Measurements from ENCODE around the gene NDE1.

The NDE1 gene

DNA sequence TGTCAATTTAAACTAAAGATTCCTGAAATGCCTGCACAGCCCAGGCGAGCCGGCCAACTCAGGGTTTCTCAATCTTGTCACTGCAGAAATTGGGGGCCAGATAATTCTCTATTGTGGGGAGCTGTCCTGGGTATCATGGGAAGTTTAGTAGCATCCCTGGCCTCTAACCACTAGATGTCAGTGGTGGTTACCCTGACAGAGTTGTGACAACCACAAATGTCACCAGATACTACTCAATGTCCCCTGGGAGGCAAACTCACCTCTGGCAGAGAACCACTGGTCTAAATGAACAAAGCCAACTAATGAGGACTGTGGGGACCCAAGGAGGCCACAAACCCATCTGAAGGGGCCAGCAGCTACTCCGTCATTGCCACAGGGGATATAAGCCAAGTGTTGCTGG lies 115.8 kb downstream of the NDE1 start:
- no peak overlapping the region for H3K4me2 ChIP-seq (ENCODE audit: low read length)
- H3K27me3 ChIP-seq (ENCODE audit: insufficient read depth, low read length), result no peaks in the 10 kb centered on the region
- no peaks in the 10 kb centered on the region for H3F3A ChIP-seq (ENCODE audit: insufficient read depth, low read length)
- no peaks in the 10 kb centered on the region for H3K9me2 ChIP-seq (ENCODE audit: low read depth, low read length)
- H3K4me3 ChIP-seq (ENCODE audit: low read depth, low read length, poor library complexity, severe bottlenecking), result no peak overlapping the region
- H3K36me3 ChIP-seq (ENCODE audit: insufficient read depth, low read length), result no peaks in the 10 kb centered on the region
- no peaks in the 10 kb centered on the region for H3K79me2 ChIP-seq (ENCODE audit: insufficient read depth, low read length)
- no peaks in the 10 kb centered on the region for H4K20me1 ChIP-seq (ENCODE audit: insufficient read depth, low read length)
- H3K4me1 ChIP-seq (ENCODE audit: insufficient read depth, low read length, severe bottlenecking), result peaks cover 4% of the 10 kb centered on the region
- no peak overlapping the region for H3K27ac ChIP-seq (ENCODE audit: low read depth, low read length, poor library complexity, severe bottlenecking)
- H3K9me3 ChIP-seq (ENCODE audit: low read length), result no peaks in the 10 kb centered on the region
- no peak overlapping the region for H2AFZ ChIP-seq (ENCODE audit: low read length)
- no peak overlapping the region for H3K9ac ChIP-seq (ENCODE audit: low read length)
- TF ChIP-seq, protein P1, sequence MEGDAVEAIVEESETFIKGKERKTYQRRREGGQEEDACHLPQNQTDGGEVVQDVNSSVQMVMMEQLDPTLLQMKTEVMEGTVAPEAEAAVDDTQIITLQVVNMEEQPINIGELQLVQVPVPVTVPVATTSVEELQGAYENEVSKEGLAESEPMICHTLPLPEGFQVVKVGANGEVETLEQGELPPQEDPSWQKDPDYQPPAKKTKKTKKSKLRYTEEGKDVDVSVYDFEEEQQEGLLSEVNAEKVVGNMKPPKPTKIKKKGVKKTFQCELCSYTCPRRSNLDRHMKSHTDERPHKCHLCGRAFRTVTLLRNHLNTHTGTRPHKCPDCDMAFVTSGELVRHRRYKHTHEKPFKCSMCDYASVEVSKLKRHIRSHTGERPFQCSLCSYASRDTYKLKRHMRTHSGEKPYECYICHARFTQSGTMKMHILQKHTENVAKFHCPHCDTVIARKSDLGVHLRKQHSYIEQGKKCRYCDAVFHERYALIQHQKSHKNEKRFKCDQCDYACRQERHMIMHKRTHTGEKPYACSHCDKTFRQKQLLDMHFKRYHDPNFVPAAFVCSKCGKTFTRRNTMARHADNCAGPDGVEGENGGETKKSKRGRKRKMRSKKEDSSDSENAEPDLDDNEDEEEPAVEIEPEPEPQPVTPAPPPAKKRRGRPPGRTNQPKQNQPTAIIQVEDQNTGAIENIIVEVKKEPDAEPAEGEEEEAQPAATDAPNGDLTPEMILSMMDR (IDR thresholded peaks at IDR 0.05; ENCODE audit: low read length), result peak; percentile 87
- no peak for TF ChIP-seq EZH2 (IDR thresholded peaks at IDR 0.05; ENCODE audit: borderline replicate concordance, low read length)

DNA sequence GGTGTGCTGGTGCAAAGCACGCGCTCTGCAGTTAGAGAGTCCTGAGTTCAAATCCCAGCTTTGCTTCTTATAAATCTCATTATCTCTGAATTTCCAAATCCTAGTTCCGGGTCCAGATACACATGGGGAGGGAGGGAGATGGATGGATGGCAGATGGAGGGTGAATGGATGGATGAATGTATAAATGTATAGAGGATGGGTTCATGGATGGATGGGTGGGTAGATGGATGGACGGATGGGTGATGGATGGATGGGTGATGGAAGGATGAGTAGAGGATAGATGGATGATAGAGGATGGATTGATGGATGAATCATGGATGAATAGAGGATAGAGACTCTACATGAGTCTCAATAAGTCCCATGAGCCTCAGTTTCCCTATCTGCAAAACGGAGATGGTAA lies 116.9 kb downstream of the NDE1 start:
- no peaks in the 10 kb centered on the region for H3K27me3 ChIP-seq (ENCODE audit: insufficient read depth, low read length)
- no peaks in the 10 kb centered on the region for H3K9me2 ChIP-seq (ENCODE audit: low read depth, low read length)
- no peaks in the 10 kb centered on the region for H3K36me3 ChIP-seq (ENCODE audit: insufficient read depth, low read length)
- H3K4me3 ChIP-seq (ENCODE audit: low read depth, low read length, poor library complexity, severe bottlenecking), result no peak overlapping the region
- no peaks in the 10 kb centered on the region for H3K9me3 ChIP-seq (ENCODE audit: low read length)
- H3F3A ChIP-seq (ENCODE audit: insufficient read depth, low read length), result no peaks in the 10 kb centered on the region
- no peak overlapping the region for H3K4me2 ChIP-seq (ENCODE audit: low read length)
- TF ChIP-seq EZH2 (IDR thresholded peaks at IDR 0.05; ENCODE audit: borderline replicate concordance, low read length), result no peak
- TF ChIP-seq, protein P1 (IDR thresholded peaks at IDR 0.05; ENCODE audit: low read length), result no peak
- H4K20me1 ChIP-seq (ENCODE audit: insufficient read depth, low read length), result no peaks in the 10 kb centered on the region
- no peak overlapping the region for H2AFZ ChIP-seq (ENCODE audit: low read length)
- no peak overlapping the region for H3K9ac ChIP-seq (ENCODE audit: low read length)
- no peak overlapping the region for H3K27ac ChIP-seq (ENCODE audit: low read depth, low read length, poor library complexity, severe bottlenecking)
- no peaks in the 10 kb centered on the region for H3K79me2 ChIP-seq (ENCODE audit: insufficient read depth, low read length)
- H3K4me1 ChIP-seq (ENCODE audit: insufficient read depth, low read length, severe bottlenecking), result peaks cover 4% of the 10 kb centered on the region

DNA sequence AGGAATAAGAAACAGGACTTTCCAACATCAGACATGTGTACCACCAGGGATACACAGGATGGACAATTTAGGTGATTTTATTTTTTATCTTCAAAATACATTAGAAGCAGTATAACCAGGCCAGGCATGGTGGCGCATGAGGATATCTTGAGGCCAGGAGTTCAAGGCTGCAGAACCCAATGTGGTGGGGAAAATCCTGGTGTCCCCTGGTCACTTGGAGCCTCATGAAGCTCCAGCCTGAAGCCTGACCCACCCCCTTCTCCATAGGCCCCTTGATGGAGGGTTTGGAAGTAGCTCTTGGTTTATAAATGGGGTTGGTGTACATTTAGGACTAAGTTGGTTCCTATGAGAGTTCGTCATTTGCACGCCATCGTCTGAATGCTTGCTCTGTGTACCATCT lies 118.2 kb downstream of the NDE1 start:
- Histone ChIP-seq H3F3A (ENCODE audit: insufficient read depth, low read length) (no peaks in the 10 kb centered on the region), H3K9me2 (ENCODE audit: low read depth, low read length) (no peaks in the 10 kb centered on the region), H3K36me3 (ENCODE audit: insufficient read depth, low read length) (no peaks in the 10 kb centered on the region), H3K27me3 (ENCODE audit: insufficient read depth, low read length) (no peaks in the 10 kb centered on the region), H2AFZ (ENCODE audit: low read length) (no peak overlapping the region), H4K20me1 (ENCODE audit: insufficient read depth, low read length) (no peaks in the 10 kb centered on the region), H3K4me1 (ENCODE audit: insufficient read depth, low read length, severe bottlenecking) (peaks cover 4% of the 10 kb centered on the region), H3K4me2 (ENCODE audit: low read length) (no peak overlapping the region), H3K79me2 (ENCODE audit: insufficient read depth, low read length) (no peaks in the 10 kb centered on the region), H3K9ac (ENCODE audit: low read length) (no peak overlapping the region), H3K4me3 (ENCODE audit: low read depth, low read length, poor library complexity, severe bottlenecking) (no peak overlapping the region), H3K9me3 (ENCODE audit: low read length) (no peaks in the 10 kb centered on the region), H3K27ac (ENCODE audit: low read depth, low read length, poor library complexity, severe bottlenecking) (no peak overlapping the region)
- TF ChIP-seq, protein P1 (IDR thresholded peaks at IDR 0.05; ENCODE audit: low read length), result no peak
- TF ChIP-seq EZH2 (IDR thresholded peaks at IDR 0.05; ENCODE audit: borderline replicate concordance, low read length), result no peak
